GM20431 (cell line): ENCODE results near the gene IL1RAPL2.
"Not testable (repeated sequence)": the region's sequence is repeated elsewhere in the genome, so short reads cannot be mapped to it uniquely, and the experiment has no call there.

Experiments used
- in situ Hi-C: fragments of 300-500 bp; cut with MseI, MboI; formaldehyde crosslinking; loops from one replicate; pipeline ENCODE4 v1.15.0; 2020; ENCODE audit warnings: low sequenced_read_pairs; ENCODE audit not compliant: unreplicated experiment

Gene IL1RAPL2

DNA sequence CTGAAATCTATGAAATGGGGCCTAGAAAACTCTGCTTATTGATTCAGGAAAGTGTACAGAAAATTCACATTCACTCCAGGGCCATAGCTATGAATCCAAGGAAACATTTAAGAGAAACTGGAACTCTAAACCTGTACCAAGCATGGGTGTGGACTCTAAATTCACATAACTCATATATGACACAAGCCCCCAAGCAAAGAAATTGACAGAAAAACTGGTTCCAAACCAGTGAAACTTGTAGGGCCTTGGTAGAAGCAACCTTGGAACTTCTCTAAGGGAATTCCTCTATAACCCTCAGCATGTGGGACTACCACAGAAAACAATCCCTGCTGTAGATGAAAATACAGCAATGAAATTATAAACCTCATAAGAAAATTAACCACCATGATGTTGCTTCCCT, 1149.7 kb downstream of the IL1RAPL2 start:
- in situ Hi-C loops = no loop called here

DNA sequence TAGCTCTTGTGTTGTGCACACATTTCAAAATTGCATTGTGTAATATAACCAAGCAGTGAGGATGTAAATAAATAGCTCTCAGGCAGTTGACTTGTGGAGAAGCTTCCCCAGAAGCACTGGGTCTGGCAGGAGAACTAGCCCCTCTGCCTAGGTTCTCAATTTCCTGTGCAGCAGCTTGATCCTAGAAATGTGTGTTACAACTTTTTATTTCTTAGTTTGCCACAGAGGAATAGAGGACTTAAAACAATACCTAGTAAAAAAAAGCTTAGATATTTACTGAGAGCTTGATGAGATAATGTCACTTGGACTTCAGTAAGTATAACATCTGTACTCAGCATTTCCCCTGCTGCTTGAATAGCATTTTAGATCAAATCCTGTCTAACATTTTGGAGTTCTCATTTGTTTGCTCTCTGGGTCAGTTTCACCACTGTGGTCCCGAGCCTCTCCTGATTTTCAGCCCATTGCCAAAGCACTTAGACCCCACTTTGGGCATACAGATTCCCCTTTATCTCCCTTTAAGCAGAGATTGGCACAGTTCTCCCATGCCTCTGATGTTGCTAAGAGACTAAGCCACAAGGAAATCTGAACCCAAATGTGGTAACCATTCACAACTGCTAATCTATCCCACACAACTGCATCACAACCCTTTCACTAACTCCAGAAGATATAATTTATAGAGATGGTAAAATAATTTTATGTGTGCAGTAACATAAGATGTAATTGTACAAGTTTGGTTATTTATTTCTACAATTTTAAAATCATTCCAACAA, 1158.2 kb downstream of the IL1RAPL2 start:
- in situ Hi-C loops = no loop called here

DNA sequence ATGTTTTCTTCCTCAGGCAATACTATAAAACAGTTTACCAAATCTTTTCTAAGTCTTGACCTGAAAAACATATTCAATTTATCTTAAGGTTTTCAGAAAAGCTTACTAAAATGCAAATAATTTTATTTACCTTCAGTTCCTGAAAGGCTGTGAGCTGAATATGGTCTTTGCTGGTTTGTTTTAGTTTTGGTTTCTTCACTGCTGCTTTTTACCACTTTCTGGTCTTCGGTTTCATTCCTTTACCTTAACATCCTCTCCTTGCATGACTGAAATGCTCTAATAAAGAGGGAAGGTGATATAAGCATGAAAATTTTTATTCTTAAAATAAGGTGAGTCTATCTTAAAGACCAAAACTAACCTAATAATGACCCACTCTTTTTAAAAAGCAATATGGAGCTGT, 1159.2 kb downstream of the IL1RAPL2 start:
- in situ Hi-C loops = no loop called here

DNA sequence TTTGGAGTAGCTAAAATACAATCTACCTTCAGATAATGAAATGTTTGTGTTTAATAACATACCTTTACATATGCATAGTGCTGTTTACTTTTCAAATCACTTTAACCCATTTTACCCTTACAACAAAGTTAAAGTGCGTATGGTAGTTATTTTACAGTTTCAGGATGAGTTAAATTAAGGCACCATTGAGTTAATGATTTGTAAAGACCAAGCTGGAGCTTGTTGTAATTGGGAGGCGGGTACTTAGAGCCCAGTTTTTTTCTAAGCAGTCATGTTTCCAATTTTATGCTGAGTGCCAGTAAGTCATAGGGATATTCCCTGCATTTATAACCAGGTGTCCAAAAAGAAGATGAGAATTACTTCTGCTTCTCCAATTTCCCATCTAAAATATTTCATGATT, 1172.2 kb downstream of the IL1RAPL2 start:
- in situ Hi-C loops = no loop called here

DNA sequence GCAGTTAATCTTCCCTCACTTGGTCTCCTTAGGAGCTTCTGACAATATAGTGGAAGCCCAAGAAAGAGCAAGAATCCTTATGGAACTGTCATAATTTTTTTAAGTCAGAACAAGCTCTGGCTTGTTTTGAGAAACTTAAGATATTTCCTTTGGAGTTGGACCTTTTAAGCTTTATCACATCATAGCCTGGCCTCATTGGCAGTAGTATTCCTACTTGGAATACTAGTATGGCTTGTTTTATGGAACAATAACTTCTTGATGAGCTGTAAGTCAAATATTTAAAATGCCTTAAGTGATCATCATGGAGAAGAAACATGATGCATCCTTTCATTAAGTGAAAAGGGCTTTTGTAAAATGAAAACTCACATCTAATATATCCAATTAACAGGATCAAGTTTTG, 1178.3 kb downstream of the IL1RAPL2 start:
- in situ Hi-C loops = no loop called here

DNA sequence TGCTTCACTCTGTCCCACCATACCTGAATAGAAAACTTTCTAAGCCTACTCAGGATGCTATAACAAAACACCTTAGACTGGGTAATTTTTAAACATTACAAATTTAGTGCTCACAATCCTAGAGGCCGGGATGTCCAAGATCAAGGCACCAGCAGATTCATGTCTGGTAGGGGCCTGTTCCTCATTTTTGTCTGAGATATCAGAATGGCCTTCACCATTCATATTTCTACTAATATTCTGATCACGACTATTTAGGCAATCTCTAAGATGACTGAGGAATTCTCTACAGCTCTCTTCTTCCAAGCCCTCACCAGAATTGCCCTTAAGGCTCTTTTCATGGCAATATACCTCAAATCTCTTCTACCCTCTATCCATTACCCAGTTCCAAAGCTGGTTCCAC, 1178.9 kb downstream of the IL1RAPL2 start:
- in situ Hi-C loops = no loop called here

DNA sequence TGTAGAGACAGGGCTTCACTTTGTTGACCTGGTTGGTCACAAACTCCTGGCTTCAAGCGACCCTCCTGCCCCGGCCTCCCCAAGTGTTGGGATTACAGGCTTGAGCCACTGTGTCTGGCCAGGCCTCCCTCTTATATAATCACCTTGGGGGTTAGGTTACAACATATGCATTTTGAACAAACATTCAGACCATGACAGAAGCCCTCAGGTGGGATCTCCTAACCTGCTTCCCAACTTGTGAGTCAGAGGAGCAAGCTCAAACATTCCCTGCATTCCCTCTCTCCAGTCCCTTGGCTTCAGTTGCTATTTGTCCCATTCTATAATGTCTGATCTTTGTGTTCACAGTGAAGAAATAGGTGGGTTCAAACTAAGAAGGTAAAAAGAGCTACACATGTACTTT, 1179.9 kb downstream of the IL1RAPL2 start:
- in situ Hi-C loops = no loop called here

DNA sequence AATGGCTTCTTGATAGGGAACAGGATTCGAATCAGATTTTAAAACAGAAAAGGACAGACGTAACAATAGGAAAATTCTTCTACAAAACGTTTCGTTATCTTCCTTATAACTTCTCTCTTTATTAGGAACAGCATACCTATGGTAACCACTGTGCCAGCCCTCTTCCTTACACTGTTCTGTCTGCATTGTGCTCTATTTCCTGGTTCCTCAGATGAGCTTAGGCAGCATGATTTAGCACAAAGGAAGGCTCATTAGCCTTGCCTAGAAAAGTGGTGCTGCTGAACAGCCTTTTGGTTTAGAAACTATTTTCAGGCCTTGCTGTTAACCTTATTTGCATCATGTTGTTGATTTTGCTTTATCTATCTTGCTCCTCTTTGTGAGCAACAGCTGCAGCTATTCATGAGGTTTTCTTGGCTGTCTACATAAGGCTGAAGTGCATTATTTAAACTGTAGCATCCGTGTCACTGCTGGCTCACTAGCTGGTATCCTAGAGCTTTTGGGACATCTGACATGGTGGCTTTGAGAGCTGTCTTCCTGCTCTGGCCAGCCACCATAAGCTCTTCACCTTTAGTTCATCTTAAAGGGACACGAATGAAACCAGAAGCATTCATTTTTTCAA, 1186.4 kb downstream of the IL1RAPL2 start:
- in situ Hi-C loops = no loop called here

DNA sequence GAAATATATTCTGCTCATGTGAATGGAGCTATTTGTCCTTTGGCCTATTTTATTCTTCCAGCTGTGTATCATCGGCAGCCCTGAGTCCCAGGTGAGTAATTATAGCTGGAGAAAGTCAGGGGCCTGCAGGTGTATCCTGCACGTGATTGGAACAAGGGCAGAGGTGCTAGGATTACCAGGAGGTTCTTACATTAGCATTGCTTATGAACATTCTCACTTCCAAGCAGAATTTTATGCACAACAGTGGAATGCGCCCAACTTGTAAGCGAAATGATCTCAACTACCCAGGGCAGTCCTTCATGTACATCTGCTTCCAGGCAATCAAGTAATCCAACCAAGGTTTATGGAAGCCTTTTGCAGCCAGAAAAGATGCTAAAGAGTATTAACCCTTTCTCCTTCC, 1187.4 kb downstream of the IL1RAPL2 start:
- in situ Hi-C loops = no loop called here

DNA sequence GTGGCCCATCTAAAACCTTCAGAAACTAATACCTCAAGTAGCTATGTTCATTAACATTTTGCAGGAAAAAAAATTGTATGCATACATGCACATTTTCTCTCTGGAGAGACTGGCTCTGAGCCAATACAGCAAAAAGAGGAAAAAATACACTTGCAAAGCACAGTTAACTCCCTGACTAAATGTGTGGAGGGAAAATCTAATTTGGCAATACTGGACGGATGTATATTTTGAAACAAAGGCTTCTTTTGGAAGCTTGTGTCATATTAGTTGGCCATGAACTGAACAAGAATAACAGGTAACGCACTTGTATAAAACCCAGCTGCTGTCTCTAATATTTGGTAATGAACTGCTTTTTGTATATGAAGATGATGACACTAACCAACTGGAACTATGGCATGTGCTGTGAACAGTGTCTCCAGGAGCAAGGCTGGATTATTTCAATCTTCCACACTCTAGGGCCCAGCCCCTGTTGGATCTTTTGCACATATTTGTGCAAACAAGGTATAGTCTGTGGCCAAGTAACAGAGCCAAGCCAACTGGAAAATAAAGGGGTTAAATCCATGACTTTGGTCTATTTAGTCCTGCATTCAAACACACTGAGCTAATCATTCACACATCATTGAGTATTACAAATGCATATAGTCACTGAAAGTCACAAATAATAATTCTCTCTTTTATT, 1188.4 kb downstream of the IL1RAPL2 start:
- in situ Hi-C loops = no loop called here

DNA sequence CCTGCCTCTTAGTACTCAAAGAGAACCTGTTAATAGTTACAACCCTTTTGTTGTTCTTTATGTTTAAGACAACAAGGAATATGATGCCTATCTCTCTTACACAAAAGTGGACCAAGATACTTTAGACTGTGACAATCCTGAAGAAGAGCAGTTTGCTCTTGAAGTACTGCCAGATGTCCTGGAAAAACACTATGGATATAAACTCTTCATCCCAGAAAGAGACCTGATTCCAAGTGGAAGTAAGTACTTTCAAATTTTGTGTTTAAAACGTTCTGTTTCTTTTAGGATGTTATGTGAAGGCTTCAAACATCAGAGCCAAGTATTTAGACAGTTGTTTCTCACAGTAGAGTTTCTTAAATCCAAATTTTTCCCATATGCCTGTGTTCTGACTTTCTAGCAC, 1189.1 kb downstream of the IL1RAPL2 start:
- in situ Hi-C loops = no loop called here

DNA sequence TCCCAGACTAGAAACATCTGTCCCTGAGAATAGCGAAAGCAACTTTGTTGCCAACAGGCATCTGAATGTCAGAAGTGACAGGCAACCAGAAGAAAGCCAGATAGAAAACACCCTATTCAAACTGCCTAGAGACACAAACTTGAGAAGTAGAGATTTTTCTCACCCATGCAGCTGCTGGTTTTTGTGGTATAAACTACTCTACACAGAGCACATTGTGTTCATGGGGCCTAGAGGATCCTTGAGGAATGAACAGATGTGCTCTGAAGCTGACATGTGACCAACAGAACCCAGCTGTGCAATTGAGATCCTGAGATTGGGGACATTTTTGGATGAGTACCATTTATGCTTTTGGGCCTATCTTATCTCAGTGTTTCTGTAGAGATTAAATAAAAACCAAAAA, 1192.8 kb downstream of the IL1RAPL2 start:
- in situ Hi-C loops = no loop called here

DNA sequence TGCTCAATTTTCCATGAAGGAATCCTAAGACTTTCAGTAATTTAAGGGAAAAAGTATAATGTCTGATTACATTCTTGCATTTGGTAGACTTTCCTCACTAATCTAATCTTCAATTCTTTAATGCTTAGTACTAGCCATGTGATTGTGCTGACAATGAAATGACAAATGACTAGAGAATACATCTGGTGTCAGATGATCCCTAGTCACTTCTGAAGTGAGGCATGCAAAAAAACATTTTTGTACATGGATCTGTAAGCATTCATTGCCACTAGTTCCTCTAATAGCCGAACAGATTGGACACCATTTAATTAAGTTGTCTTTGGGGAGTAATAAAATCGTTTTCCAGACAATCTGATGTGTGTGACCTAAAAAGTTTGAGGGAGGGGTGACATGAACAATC, 1193.6 kb downstream of the IL1RAPL2 start:
- in situ Hi-C loops = no loop called here

DNA sequence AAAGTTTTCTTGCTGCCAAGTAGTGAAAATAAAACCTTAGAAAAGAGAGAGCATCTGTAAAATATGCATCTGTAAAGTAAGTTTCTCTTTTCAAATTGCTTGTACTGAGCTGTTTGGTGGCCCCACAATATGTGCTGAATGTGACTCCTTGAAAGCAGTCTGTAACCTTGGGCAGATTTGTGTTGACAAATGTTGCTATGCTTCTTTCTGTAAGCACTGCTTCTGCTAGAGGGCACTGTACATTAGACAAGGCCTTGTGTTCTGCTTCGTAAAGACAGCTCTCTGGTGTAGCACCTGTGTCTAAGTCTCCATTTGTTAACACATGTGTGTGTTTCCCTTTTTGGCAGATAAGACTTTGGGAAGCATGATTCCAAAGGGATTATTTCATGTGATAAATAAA, 1199.7 kb downstream of the IL1RAPL2 start:
- in situ Hi-C loops = no loop called here

DNA sequence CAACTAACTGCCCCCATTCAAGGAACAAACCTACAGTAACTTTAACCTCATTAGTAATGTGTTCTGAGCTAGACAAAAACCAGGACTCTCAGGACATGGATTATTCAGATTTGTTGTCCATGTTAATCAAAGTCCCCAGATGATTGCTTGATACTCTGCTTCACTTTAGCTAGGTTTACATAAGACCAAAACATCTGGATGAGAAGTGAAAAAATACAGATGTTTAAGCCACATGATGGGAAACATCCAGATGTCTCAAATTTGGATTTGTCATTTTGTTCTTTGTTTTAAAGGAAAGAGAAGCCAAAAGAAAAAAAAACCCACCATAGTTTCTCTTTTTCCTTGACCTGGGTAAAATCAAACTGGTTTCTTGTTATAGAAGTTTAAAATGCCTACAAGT, 1207.8 kb downstream of the IL1RAPL2 start:
- in situ Hi-C loops = no loop called here

DNA sequence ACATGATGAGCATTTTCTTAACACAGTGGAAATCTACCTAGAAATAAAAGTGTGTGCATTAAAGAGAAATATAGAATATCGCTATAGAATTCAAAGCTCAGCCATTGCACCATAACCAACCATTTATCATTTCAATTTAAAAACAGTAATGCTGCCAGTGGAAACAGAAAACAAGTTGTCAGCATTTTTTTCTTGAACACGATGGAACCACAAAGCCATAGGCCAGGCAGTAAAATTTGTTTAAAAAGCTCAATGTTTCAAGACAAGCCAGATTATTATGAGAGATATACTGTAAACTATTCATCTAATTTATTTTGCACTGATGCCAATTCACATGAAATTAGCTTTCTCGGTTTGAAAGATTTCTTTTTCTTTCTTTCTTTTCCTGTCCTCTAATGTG, 1209.7 kb downstream of the IL1RAPL2 start:
- in situ Hi-C loops = no loop called here

DNA sequence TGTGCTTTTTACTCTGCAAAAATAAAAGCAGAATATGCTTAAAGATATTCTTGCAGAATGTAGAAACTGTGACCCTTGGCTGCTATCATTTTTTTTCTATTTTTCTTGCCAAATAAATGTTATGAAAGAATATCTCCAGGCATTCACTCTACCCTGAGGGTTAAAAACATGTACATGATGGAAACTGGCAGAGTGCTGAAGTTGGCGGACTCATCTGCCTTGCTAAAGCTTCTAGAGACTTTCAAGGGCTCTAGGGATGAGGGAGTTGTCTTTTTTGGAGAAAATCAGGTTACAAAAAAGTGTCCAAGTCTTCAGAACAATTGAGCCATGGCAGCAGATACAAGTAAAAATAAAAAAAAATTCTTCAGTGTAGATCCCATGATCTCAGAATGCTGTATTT, 1215.8 kb downstream of the IL1RAPL2 start:
- in situ Hi-C loops = no loop called here

DNA sequence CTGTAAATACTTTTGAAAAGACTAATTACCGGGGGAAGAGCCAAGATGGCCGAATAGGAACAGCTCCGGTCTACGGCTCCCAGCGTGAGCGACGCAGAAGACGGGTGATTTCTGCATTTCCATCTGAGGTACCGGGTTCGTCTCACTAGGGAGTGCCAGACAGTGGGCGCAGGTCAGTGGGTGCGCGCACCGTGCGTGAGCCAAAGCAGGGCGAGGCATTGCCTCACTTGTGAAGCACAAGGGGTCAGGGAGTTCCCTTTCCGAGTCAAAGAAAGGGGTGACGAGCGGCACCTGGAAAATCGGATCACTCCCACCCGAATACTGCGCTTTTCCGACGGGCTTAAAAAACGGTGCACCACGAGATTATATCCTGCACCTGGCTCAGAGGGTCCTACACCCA, 1230.9 kb downstream of the IL1RAPL2 start:
- in situ Hi-C loops = not testable (repeated sequence)

DNA sequence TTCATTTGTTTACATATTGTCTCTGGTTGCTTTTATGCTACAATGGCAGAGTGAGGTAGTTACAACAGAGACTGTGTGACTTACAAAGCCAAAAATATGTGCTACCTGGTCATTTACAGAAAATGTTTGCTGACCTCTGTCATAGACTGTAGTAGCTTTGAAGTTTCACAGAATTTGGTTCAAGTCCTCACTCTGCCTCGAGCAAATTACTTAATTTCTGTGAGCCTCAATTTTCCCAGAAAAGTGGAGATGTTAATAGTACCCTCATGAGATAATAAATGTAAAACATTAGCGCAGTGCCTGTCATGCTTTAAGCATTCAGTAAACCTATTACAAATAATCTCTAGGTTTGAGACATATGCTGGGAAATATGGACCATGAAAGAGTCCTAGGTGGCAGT, 1237.9 kb downstream of the IL1RAPL2 start:
- in situ Hi-C loops = no loop called here

DNA sequence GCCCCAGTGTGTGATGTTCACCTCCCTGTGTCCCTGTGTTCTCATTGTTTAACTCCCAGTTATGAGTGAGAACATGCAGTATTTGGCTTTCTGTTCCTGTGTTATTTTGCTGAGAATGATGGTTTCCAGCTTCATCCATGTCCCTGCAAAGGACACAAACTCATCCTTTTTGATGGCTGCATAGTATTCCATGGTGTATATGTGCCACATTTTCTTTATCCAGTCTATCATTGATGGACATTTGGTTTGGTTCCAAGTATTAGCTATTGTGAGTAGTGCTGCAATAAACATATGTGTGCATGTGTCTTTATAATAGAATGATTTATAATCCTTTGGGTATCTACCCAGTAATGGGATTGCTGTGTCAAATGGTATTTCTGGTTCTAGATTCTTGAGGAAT, 1239.7 kb downstream of the IL1RAPL2 start:
- in situ Hi-C loops = not testable (repeated sequence)

DNA sequence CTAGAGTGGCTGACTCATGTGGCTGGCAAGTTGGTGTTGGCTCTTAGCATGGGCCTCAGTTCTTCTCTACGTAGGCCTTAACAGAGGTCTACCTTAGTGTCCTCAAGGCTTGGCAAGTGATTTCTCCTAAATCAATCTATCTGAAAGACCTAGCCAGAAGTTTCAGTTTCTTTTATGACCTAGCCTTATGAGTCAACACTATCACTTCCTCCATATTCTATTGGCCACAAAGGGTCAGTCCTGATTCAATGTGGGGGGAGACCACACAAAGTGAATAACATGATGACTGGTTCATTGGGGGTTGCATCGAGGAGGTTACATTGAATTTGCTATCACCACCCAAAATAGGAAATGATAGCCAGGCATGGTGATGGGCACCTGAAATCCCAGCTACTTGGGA, 1250.5 kb downstream of the IL1RAPL2 start:
- in situ Hi-C loops = no loop called here
